ENCODE data around the gene PHF21B.
"Not testable (repeated sequence)": the region's sequence is repeated elsewhere in the genome, so short reads cannot be mapped to it uniquely, and the experiment has no call there.

Gene PHF21B

GRCh38 chr22:44962741-44963454 is 46.9 kb downstream of the PHF21B start:
- no peak overlapping the region for H3K27ac ChIP-seq (ENCODE audit: low read depth, low read length, severe bottlenecking)
- H3K9me3 ChIP-seq (ENCODE audit: control insufficient read depth, low read length): no peaks in the 10 kb centered on the region
- WGBS, 2 experiments (ENCODE audit: insufficient coverage in 2 of 2): 96% methylated on average over 17 to 18 of the region's 18 CpGs
- no peak overlapping the region for H3K4me3 ChIP-seq (ENCODE audit: extremely low read depth, insufficient read depth, low read length, poor library complexity, severe bottlenecking)
- no peaks in the 10 kb centered on the region for H3K4me1 ChIP-seq (ENCODE audit: control insufficient read depth, insufficient read depth, low read length, poor library complexity, severe bottlenecking)
- H3K36me3 ChIP-seq (ENCODE audit: control insufficient read depth, insufficient read depth, low read length): peaks cover 3% of the 10 kb centered on the region

DNA sequence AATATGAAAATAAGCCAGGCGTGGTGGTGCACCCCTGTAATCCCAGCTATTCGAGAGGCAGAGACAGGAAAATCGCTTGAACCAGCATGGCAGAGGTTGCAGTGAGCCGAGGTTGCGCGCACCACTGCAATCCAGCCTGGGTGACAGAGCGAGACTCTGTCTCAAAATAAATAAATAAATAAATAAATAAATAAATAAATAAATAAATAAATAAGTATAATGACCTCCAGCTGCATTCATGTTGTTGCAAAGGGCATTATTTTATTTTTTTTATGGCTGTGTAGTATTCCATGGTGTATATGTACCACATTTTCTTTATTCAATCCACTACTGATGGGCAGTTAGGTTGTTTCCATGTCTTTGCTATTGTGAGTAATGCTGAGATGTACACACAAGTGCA is 48.1 kb downstream of the PHF21B start:
- H3K4me3 ChIP-seq (ENCODE audit: extremely low read depth, insufficient read depth, low read length, poor library complexity, severe bottlenecking); H3K4me1 ChIP-seq (ENCODE audit: control insufficient read depth, insufficient read depth, low read length, poor library complexity, severe bottlenecking); H3K36me3 ChIP-seq (ENCODE audit: control insufficient read depth, insufficient read depth, low read length); H3K27ac ChIP-seq (ENCODE audit: low read depth, low read length, severe bottlenecking); H3K9me3 ChIP-seq (ENCODE audit: control insufficient read depth, low read length): not testable (repeated sequence)
- 94 to 96% methylated on average over 3 to 4 of the region's 7 CpGs for WGBS, 2 experiments (ENCODE audit: insufficient coverage in 2 of 2)

GRCh38 chr22:44956840-44957767 is 52.7 kb downstream of the PHF21B start:
- WGBS, 2 experiments (ENCODE audit: insufficient coverage in 2 of 2): 63 to 69% methylated on average over 10 to 14 of the region's 18 CpGs
- H3K27ac ChIP-seq (ENCODE audit: low read depth, low read length, severe bottlenecking): no peak overlapping the region

GRCh38 chr22:44955102-44955501 is 54.7 kb downstream of the PHF21B start:
- peaks cover 11% of the 10 kb centered on the region for H3K36me3 ChIP-seq (ENCODE audit: control insufficient read depth, insufficient read depth, low read length)
- H3K27ac ChIP-seq (ENCODE audit: low read depth, low read length, severe bottlenecking): no peak overlapping the region
- 95 to 97% methylated on average over 7 of the region's 8 CpGs for WGBS, 2 experiments (ENCODE audit: insufficient coverage in 2 of 2)
- H3K9me3 ChIP-seq (ENCODE audit: control insufficient read depth, low read length): peaks cover 5% of the 10 kb centered on the region
- H3K4me3 ChIP-seq (ENCODE audit: extremely low read depth, insufficient read depth, low read length, poor library complexity, severe bottlenecking): no peak overlapping the region
- peaks cover 3% of the 10 kb centered on the region for H3K4me1 ChIP-seq (ENCODE audit: control insufficient read depth, insufficient read depth, low read length, poor library complexity, severe bottlenecking)

More at GRCh38 chr22:44956840-44957767, 52.7 kb downstream of the PHF21B start:
- Histone ChIP-seq H3K4me1 (ENCODE audit: control insufficient read depth, insufficient read depth, low read length, poor library complexity, severe bottlenecking) (peaks cover 3% of the 10 kb centered on the region), H3K4me3 (ENCODE audit: extremely low read depth, insufficient read depth, low read length, poor library complexity, severe bottlenecking) (no peak overlapping the region), H3K9me3 (ENCODE audit: control insufficient read depth, low read length) (no peaks in the 10 kb centered on the region), H3K36me3 (ENCODE audit: control insufficient read depth, insufficient read depth, low read length) (no peaks in the 10 kb centered on the region)

DNA sequence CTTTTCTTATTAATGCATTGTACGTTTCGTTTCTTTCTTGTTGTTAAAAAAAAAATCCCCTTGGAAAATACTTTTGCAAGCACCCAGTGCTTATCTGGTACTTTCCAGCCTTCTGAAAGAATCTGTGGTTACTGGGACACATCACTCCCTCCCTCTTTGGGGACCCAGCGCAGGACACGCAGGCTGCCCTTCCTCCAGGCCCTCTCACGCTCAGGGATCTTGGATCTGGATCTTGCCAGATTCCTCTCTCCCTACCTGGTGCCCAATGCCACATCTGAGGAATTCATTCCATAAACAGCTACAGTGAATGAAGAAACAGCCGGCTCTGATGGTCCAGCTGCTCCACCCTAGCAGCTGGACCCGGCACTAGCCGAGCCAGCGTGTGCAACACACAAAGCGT is 55.7 kb downstream of the PHF21B start:
- Histone ChIP-seq H3K36me3 (ENCODE audit: control insufficient read depth, insufficient read depth, low read length) (peaks cover 11% of the 10 kb centered on the region), H3K4me3 (ENCODE audit: extremely low read depth, insufficient read depth, low read length, poor library complexity, severe bottlenecking) (no peak overlapping the region), H3K9me3 (ENCODE audit: control insufficient read depth, low read length) (peaks cover 5% of the 10 kb centered on the region), H3K4me1 (ENCODE audit: control insufficient read depth, insufficient read depth, low read length, poor library complexity, severe bottlenecking) (peaks cover 3% of the 10 kb centered on the region), H3K27ac (ENCODE audit: low read depth, low read length, severe bottlenecking) (no peak overlapping the region)
- WGBS, 2 experiments (ENCODE audit: insufficient coverage in 2 of 2): 84 to 90% methylated on average over 8 to 10 of the region's 10 CpGs

GRCh38 chr22:44952863-44953746 is 56.7 kb downstream of the PHF21B start:
- Histone ChIP-seq H3K27ac (ENCODE audit: low read depth, low read length, severe bottlenecking) (no peak overlapping the region), H3K36me3 (ENCODE audit: control insufficient read depth, insufficient read depth, low read length) (peaks cover 11% of the 10 kb centered on the region)

GRCh38 chr22:44951510-44951816 is 58.3 kb downstream of the PHF21B start:
- no peak overlapping the region for H3K27ac ChIP-seq (ENCODE audit: low read depth, low read length, severe bottlenecking)
- peaks cover 5% of the 10 kb centered on the region for H3K9me3 ChIP-seq (ENCODE audit: control insufficient read depth, low read length)
- H3K36me3 ChIP-seq (ENCODE audit: control insufficient read depth, insufficient read depth, low read length): peaks cover 11% of the 10 kb centered on the region
- H3K4me3 ChIP-seq (ENCODE audit: extremely low read depth, insufficient read depth, low read length, poor library complexity, severe bottlenecking): no peak overlapping the region
- H3K4me1 ChIP-seq (ENCODE audit: control insufficient read depth, insufficient read depth, low read length, poor library complexity, severe bottlenecking): peaks cover 3% of the 10 kb centered on the region

More at GRCh38 chr22:44952863-44953746, 56.7 kb downstream of the PHF21B start:
- H3K9me3 ChIP-seq (ENCODE audit: control insufficient read depth, low read length): peaks cover 5% of the 10 kb centered on the region
- peaks cover 3% of the 10 kb centered on the region for H3K4me1 ChIP-seq (ENCODE audit: control insufficient read depth, insufficient read depth, low read length, poor library complexity, severe bottlenecking)
- 37 to 54% methylated on average over 8 to 13 of the region's 15 CpGs for WGBS, 2 experiments (ENCODE audit: insufficient coverage in 2 of 2)
- no peak overlapping the region for H3K4me3 ChIP-seq (ENCODE audit: extremely low read depth, insufficient read depth, low read length, poor library complexity, severe bottlenecking)

DNA sequence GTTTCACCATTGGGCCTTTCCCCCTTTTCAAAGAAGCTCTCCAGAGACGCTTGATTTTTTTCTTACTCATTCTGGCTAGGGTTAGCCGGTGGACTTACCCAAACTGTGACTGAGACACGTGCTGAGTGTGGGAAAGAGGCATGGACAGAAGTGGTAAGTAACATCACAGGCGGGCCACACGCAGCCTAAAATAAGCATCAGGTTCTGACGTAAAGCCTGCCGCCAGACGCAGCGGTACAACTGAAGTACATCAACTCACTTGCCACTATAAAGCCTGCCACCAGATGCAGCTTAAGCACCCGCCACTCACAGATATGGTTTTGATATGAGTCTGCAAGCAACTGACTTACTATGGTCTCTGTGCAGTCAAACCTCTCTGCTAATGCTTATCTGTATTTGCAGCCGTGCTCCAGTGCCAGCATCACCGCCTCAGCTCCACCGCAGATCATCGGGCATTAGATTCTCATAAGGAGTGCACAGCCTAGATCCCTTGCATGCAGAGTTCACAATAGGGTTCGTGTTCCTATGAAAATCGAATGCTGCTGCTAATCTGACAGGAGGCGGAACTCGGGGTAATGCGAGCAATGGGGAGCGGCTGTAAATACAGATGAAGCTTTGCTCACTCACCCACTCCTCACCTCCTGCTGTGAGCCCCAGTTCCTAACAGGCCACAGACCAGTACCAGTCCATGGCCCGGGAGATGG is 58.8 kb downstream of the PHF21B start:
- H3K4me3 ChIP-seq (ENCODE audit: extremely low read depth, insufficient read depth, low read length, poor library complexity, severe bottlenecking): no peak overlapping the region
- peaks cover 11% of the 10 kb centered on the region for H3K36me3 ChIP-seq (ENCODE audit: control insufficient read depth, insufficient read depth, low read length)
- H3K4me1 ChIP-seq (ENCODE audit: control insufficient read depth, insufficient read depth, low read length, poor library complexity, severe bottlenecking): peaks cover 3% of the 10 kb centered on the region
- H3K9me3 ChIP-seq (ENCODE audit: control insufficient read depth, low read length): peaks cover 5% of the 10 kb centered on the region
- WGBS, 2 experiments (ENCODE audit: insufficient coverage in 2 of 2): 91 to 94% methylated on average over 19 to 21 of the region's 21 CpGs
- no peak overlapping the region for H3K27ac ChIP-seq (ENCODE audit: low read depth, low read length, severe bottlenecking)

- H3K4me1 ChIP-seq (ENCODE audit: control insufficient read depth, insufficient read depth, low read length, poor library complexity, severe bottlenecking): no peaks in the 10 kb centered on the region
- H3K36me3 ChIP-seq (ENCODE audit: control insufficient read depth, insufficient read depth, low read length): peaks cover 14% of the 10 kb centered on the region
- H3K9me3 ChIP-seq (ENCODE audit: control insufficient read depth, low read length): peaks cover 5% of the 10 kb centered on the region
- 87 to 92% methylated on average over 8 to 10 of the region's 13 CpGs for WGBS, 2 experiments (ENCODE audit: insufficient coverage in 2 of 2)
- H3K27ac ChIP-seq (ENCODE audit: low read depth, low read length, severe bottlenecking): no peak overlapping the region
- no peak overlapping the region for H3K4me3 ChIP-seq (ENCODE audit: extremely low read depth, insufficient read depth, low read length, poor library complexity, severe bottlenecking)
Measured at GRCh38 chr22:44947846-44948245, 62.0 kb downstream of the PHF21B start.

- Histone ChIP-seq H3K9me3 (ENCODE audit: control insufficient read depth, low read length) (peaks cover 5% of the 10 kb centered on the region), H3K36me3 (ENCODE audit: control insufficient read depth, insufficient read depth, low read length) (peaks cover 14% of the 10 kb centered on the region), H3K4me1 (ENCODE audit: control insufficient read depth, insufficient read depth, low read length, poor library complexity, severe bottlenecking) (no peaks in the 10 kb centered on the region), H3K4me3 (ENCODE audit: extremely low read depth, insufficient read depth, low read length, poor library complexity, severe bottlenecking) (no peak overlapping the region), H3K27ac (ENCODE audit: low read depth, low read length, severe bottlenecking) (no peak overlapping the region)
- WGBS, 2 experiments (ENCODE audit: insufficient coverage in 2 of 2): 90 to 91% methylated on average over 11 of the region's 11 CpGs
Measured at GRCh38 chr22:44947049-44947448, 62.8 kb downstream of the PHF21B start.

Measured in mesodermal cell (in vitro differentiated cells).